Keratinocyte (primary cell): ENCODE results near the gene THAP9. TPM values are rescaled to one million over a fixed set of nuclear protein-coding genes. Genes with fewer than 3 reads are reported as not detected.
"Not testable (repeated sequence)": the region's sequence is repeated elsewhere in the genome, so short reads cannot be mapped to it uniquely, and the experiment has no call there.

Experiments
- DNase-seq: peaks from one replicate; pipeline ENCODE4 v3.0.0-alpha.2; 2011; ENCODE audit warnings: low read depth, missing footprints, low spot score
- FAIRE-seq: peaks from 2 replicates; lab custom pipeline; 2011; peaks lifted over from hg19 to GRCh38; lab: Jason Lieb, UNC
- H2AFZ ChIP-seq: 2 replicates; pipeline ENCODE4 v1.6.0; 2012; ENCODE audit warnings: low read length, control low read depth, inconsistent platforms; ENCODE audit not compliant: control insufficient read depth
- H3K27ac ChIP-seq: 2 replicates; pipeline ENCODE4 v1.5.1; 2011; ENCODE audit warnings: low read length; ENCODE audit not compliant: control insufficient read depth, insufficient read depth
- H3K27me3 ChIP-seq: 3 replicates; pipeline ENCODE4 v1.6.0; 2011; ENCODE audit warnings: low read length; ENCODE audit not compliant: control insufficient read depth, insufficient read depth; ENCODE audit errors: extremely low read depth
- H3K36me3 ChIP-seq, 2 experiments: 2 replicates in 1 of 2; 3 replicates in 1 of 2; pipeline ENCODE4 v1.5.1; 2011; ENCODE audit warnings: low read length in 2 of 2, mild to moderate bottlenecking in 1 of 2; ENCODE audit not compliant: control insufficient read depth in 2 of 2, insufficient read depth in 2 of 2; ENCODE audit errors: extremely low read depth in 1 of 2
- H3K4me1 ChIP-seq: 3 replicates; pipeline ENCODE4 v1.5.1; 2011; ENCODE audit warnings: low read length; ENCODE audit not compliant: control insufficient read depth, insufficient read depth; ENCODE audit errors: extremely low read depth
- H3K4me2 ChIP-seq: 3 replicates; pipeline ENCODE4 v1.6.0; 2011; ENCODE audit warnings: low read depth, low read length; ENCODE audit not compliant: control insufficient read depth, insufficient read depth; ENCODE audit errors: extremely low read depth
- H3K4me3 ChIP-seq, 3 experiments: fragments of 200-600 bp in 1 of 3; sonication (generic) in 1 of 3; 2 replicates in 2 of 3; 3 replicates in 1 of 3; pipeline ENCODE4 v1.5.1; 2011 to 2016; ENCODE audit warnings: low read length in 3 of 3, mild to moderate bottlenecking in 3 of 3, control low read depth in 2 of 3, inconsistent platforms in 1 of 3, low read depth in 1 of 3, mixed read lengths in 1 of 3, mixed run types in 1 of 3, moderate library complexity in 1 of 3; ENCODE audit not compliant: control insufficient read depth in 2 of 3, insufficient read depth in 2 of 3; ENCODE audit errors: extremely low read depth in 1 of 3
- H3K79me2 ChIP-seq: 2 replicates; pipeline ENCODE4 v1.6.0; 2012; ENCODE audit warnings: low read length; ENCODE audit not compliant: control insufficient read depth, insufficient read depth
- H3K9ac ChIP-seq: 3 replicates; pipeline ENCODE4 v1.6.0; 2011; ENCODE audit warnings: low read length; ENCODE audit not compliant: control insufficient read depth, insufficient read depth; ENCODE audit errors: extremely low read depth
- H3K9me1 ChIP-seq: 3 replicates; pipeline ENCODE4 v1.6.0; 2011; ENCODE audit warnings: low read length; ENCODE audit not compliant: control insufficient read depth, insufficient read depth; ENCODE audit errors: extremely low read depth
- H3K9me3 ChIP-seq: 2 replicates; pipeline ENCODE4 v1.5.1; 2012; ENCODE audit warnings: low read depth, low read length; ENCODE audit not compliant: control insufficient read depth
- H4K20me1 ChIP-seq: 3 replicates; pipeline ENCODE4 v1.6.0; 2011; ENCODE audit warnings: low read length; ENCODE audit not compliant: control insufficient read depth, insufficient read depth; ENCODE audit errors: extremely low read depth
- CTCF ChIP-seq, 3 experiments: IDR thresholded peaks in 1 of 3; conservative IDR thresholded peaks in 1 of 3; optimal IDR thresholded peaks in 1 of 3; 2 replicates in 2 of 3; 3 replicates in 1 of 3; pipeline versions ENCODE3 to v1.5.1; 2011; ENCODE audit warnings: low read length in 3 of 3, mild to moderate bottlenecking in 3 of 3, moderate library complexity in 2 of 3, control low read depth in 1 of 3, inconsistent platforms in 1 of 3; ENCODE audit not compliant: insufficient read depth in 2 of 3; ENCODE audit errors: extremely low read depth in 1 of 3
- EZH2 ChIP-seq: IDR thresholded peaks from one replicate; pipeline ENCODE4 v1.6.1; 2012; ENCODE audit warnings: inconsistent platforms, mild to moderate bottlenecking, low read length, moderate library complexity
- dilution Hi-C: fragments of 300-500 bp; cut with MboI; formaldehyde crosslinking; loops from one replicate; pipeline ENCODE4 v1.7.0; 2020; ENCODE audit warnings: low sequenced_read_pairs; ENCODE audit not compliant: extremely low pct_ligation_motif_present
- polyA plus RNA-seq, 5 experiments: library from polyadenylated mRNA; depleted of rRNA in 3 of 5; stranded (reverse) in 3 of 5; stranded (forward) in 1 of 5; unstranded in 1 of 5; fragments of >200 nt; gene quantifications; 1 replicate in 1 of 5; 2 replicates in 3 of 5; 3 replicates in 1 of 5; pipeline versions ENCODE4 v1.2.1 to v1.2.3, GENCODE V29; 2011 to 2012; ENCODE audit warnings: missing spikeins in 2 of 5, low read depth in 1 of 5, low replicate concordance in 1 of 5

THAP9 gene
- polyA plus RNA-seq, 1 donor (not counting 4 experiments of a cell fraction or from before 2014, with no cell fraction given), result 1.9 TPM

DNA sequence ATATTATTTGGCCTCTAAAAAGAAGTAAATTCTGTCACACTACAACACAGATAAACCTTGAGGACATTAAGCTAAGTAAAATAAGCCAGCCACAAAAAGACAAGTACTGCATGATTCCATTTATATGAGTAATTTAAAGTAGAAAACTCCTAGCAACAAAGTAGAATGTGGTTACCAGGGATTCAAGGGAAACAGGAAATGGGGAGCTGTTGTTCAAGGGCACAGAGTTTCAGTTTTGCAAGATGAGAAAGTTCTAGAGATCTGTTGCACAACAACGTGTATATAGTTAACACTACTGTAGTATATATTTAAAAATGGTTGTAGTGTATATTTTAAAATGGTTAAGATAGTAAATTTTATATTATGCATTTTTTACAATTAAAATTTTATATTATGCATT, 34.9 kb upstream of the THAP9 start:
- Histone ChIP-seq H3K9me3 (no peaks in the 10 kb centered on the region), H3K27ac (peak overlapping the region; percentile 86), H3K27me3 (no peaks in the 10 kb centered on the region), H3K79me2 (peaks cover 12% of the 10 kb centered on the region), H3K4me2 (no peak overlapping the region), H3K9me1 (peaks cover 2% of the 10 kb centered on the region), H3K4me1 (peaks cover 17% of the 10 kb centered on the region), H3K4me3 (no peak overlapping the region), H3K36me3 (peaks cover 15 to 41% of the 10 kb centered on the region in 2 experiments), H3K9ac (no peak overlapping the region), H2AFZ (no peak overlapping the region), H4K20me1 (no peaks in the 10 kb centered on the region)
- peak; percentile 76 for FAIRE-seq
- no peak for DNase-seq
- no peak for TF ChIP-seq CTCF (optimal IDR thresholded peaks at IDR 0.05 in 1 of 3, IDR thresholded peaks at IDR 0.05 in 1 of 3, conservative IDR thresholded peaks at IDR 0.05 in 1 of 3; ENCODE audit: extremely low read depth in 1 of 3, insufficient read depth in 2 of 3, low read length in 3 of 3)
- TF ChIP-seq EZH2, result no peak
- dilution Hi-C loops, result no loop called here

GRCh38 chr4:82866033-82866432, 34.5 kb upstream of the THAP9 start:
- dilution Hi-C loops, H3K4me3 ChIP-seq, H4K20me1 ChIP-seq, H3K9me1 ChIP-seq, H3K9ac ChIP-seq, H3K9me3 ChIP-seq, H2AFZ ChIP-seq, DNase-seq, H3K27me3 ChIP-seq: not testable (repeated sequence)
- Histone ChIP-seq H3K36me3 (peaks cover 18 to 44% of the 10 kb centered on the region in 2 experiments), H3K27ac (peak overlapping the region; percentile 82), H3K4me2 (peak overlapping the region; percentile 45), H3K79me2 (peaks cover 15% of the 10 kb centered on the region), H3K4me1 (peaks cover 17% of the 10 kb centered on the region)
- FAIRE-seq, result peak; percentile 32
